Activated CD4-positive, CD25-positive, alpha-beta regulatory T cell treated with anti-CD3 and anti-CD28 coated beads, Interleukin-2, amount 50 U/mL, for 16 hours (primary cell): ENCODE data around the gene PSMB7.

ENCODE experiments used
- DNase-seq: peaks from one replicate; pipeline ENCODE4 v3.0.0-alpha.2; 2020; ENCODE audit warnings: low read depth, low spot score

PSMB7 gene

GRCh38 chr9:124384210-124384609 is 31.0 kb downstream of the PSMB7 start:
- no peak for DNase-seq

DNA sequence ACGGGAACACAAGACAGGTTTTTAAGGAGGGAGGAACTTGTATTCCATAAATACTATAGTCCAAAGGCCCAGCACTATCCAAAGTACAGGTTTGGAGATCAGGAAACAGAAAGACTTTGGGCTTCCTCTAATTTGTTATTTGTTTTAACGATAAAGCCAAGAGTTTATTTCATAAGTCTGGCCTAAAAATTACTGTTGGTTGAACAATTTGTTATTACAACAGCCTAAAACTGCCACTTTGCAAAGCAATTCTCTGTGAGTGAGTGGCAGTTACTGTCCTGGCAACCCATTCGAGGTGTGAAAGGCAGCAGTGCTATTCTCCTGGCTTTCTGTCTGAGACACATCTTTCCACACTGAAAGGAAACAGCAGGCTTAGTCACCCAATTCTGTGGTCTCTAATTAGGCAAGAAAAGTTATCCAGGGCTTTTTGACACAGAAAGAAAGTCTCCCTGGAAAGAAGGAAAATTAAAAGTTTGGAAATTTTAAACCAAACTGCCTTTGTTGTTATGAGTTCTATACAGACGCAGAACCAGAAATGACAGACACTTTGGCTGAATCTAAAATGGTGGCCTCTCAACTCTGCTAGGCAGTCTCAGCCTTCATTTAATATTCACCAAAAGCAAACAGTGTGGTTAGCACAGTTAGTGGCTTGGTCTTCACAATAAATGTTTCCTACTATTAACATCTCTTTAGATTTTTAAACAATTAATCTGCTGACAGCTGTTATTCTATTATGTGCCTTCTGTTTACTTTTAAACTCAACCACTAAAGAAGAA is 33.9 kb downstream of the PSMB7 start:
- no peak for DNase-seq

DNA sequence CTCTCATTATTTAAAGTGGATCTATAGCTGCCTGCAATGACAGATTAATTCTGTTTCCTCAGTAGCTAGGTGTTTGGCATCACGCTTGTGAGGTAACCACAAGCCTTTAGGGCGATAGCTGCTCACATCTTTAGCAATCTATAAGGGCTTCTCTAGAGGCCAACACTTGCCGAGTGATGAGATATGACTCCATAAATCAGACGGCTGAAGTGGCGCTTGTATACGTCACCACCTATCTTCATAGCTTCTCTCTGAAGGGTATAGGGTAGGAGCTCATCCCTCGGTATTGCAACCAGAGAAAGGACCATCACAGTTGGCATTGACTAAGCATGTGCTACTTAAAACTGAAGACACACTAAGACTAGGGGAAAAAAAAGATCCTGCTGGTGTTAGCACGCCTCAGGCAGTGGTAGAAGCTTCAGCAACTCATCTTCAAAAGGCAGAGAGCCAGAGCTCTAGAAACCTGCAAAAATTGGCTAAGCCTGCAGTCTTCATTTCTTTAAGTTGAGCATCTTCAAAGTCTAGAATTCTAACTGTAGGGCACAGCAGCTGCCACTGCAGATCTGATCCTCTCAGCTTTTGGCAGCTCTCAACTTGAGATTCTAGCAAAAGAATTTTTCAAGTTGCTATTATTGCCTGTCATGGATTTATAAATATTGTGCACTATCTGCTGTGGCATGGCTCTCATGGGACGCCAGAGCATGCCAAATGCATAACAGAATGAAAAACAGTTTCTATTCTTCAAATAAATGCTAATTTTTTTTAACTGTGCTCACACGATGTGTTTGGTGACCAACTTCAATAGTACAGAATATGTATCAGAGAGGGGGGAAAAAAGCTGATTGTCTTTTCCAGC is 37.5 kb downstream of the PSMB7 start:
- DNase-seq: no peak

DNA sequence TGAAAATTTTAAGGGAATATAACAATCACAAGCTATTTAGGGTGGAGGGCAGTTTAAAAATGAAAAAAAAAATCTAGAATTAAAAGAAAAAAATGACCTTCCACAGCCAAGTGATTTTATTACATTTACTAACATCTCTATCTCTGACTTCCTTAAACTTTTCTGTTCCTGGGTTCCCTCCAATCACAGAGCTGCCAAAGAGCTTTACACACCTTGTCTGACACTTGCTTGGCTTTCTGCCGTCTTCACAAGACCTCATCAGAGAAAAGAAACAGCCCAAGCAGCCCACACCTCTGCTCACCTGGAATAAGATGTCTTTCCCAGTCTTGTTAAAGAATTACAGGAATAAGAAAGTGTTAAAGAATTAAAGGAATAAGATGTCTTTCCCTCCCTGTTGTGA is 38.9 kb downstream of the PSMB7 start:
- DNase-seq: no peak

DNA sequence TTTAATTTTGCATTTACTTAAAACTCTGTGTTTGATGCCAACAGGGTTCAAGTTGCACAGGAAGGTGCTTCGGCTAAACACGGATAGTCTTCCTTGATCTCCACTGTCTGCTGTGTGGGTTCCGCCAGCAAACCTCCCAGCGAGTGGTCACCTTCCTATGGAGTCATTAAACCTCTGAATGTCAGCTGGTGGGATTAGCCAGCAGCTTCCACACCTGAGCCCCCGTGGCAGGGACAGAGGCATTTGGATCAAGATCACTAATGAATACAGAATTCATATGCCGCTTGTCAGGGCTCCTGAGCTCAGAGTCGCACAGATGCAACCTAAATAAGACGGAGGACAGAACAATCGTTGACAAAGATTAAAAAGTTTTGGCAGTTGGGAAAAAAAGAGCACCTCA is 39.5 kb downstream of the PSMB7 start:
- DNase-seq: no peak

DNA sequence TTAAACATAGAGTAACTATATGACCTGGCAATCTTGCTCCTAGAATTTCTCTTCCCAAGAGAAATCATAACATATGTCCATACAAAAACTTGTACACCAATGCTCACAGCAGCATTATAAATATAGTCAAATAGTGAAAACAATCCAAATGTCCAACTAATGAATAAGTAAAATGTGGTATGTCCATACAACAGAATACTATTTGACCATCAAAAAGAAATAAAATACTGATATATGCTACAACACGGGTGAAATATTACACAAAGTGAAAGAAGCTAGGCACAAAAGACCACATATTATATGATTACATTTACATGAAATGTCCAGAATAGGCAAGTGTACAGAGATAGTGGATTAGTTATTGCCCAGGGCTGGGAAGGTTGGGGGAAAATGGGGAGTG is 41.4 kb downstream of the PSMB7 start:
- no peak for DNase-seq

DNA sequence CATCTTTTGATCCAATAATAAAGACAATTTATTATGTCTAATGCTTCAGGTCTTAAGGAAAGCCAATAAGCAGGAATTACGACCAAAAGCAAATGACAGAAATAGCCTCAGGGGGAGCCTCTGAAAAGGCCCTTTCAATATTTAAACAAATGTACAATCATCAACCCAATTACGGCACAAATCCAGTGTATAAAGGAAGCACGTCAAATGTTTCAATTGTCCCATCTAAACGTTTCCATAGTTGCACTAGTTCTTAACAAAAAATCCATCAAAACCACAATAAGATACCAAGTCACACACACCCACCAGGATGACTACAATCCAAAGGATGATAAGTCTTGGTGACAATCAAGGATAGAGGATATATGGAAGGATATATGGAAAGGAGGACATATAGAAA is 41.9 kb downstream of the PSMB7 start:
- DNase-seq: no peak

GRCh38 chr9:124372038-124372437 is 43.2 kb downstream of the PSMB7 start:
- DNase-seq: no peak

- no peak for DNase-seq
These were observed 44.2 kb downstream of the PSMB7 start for GRCh38 chr9:124370896-124371582.

DNA sequence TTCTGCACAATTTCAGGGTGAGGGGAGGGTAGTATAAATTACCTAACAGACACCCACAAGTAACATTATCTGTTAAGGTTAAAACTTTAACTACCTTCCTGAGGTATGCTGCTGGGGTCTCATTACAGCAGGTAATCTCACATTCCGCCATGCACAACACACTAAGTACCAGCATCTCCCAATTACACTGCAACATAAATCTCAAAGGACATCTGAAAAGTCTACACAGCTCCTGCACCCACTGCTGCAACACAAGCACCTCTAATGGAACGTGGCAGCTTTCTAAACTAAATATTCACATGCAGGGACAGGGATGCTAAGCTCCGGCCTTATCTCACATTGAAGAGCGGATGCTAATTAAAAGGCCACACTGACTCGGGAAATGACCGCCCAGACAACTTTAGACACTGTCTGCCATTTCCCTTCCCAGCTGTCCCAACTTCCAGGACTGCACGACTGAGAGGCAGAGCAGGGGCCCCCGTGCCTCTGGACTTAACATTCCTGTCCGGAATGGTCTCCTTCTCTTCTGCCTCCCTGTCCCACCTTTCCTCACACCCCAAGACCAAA is 45.9 kb downstream of the PSMB7 start:
- DNase-seq: no peak

- no peak for DNase-seq
These were observed 46.5 kb downstream of the PSMB7 start for GRCh38 chr9:124368692-124369091.

DNA sequence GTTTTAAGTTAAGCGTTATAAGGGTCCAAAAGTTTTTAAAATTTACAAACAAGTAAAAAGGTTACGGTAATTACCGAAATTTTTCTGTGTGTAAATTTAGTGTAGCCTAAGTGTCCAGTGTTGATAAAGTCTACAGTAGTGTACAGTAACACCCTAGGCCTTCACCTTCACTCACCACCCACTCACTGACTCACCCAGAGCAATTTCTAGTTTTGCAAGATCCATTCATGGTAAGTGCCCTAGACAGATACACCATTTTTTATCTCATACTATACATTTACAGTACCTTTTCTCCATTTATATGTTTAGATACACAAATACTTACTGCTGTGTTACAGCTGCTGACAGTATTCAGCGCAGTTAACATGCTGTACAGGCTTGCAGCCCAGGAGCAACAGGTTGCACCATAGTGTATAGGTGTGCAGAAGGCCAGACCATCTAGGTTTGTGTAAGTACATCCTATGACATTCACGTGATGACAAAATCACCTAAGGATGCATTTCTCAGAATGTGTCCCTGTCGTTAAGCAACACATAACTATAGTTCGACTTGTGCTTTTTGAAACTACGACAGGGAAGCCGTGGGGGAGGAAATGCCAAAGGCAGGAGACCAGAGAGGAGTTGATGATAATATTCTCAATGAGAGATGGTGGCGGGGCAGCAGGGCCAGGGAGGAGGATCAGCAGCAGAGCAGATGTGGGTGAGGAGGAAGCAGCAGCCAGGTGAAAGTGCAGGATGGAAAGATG is 48.6 kb downstream of the PSMB7 start:
- no peak for DNase-seq

GRCh38 chr9:124365036-124365435 is 50.2 kb downstream of the PSMB7 start:
- DNase-seq: no peak

- no peak for DNase-seq
These were observed 51.1 kb downstream of the PSMB7 start for GRCh38 chr9:124364141-124364540.

DNA sequence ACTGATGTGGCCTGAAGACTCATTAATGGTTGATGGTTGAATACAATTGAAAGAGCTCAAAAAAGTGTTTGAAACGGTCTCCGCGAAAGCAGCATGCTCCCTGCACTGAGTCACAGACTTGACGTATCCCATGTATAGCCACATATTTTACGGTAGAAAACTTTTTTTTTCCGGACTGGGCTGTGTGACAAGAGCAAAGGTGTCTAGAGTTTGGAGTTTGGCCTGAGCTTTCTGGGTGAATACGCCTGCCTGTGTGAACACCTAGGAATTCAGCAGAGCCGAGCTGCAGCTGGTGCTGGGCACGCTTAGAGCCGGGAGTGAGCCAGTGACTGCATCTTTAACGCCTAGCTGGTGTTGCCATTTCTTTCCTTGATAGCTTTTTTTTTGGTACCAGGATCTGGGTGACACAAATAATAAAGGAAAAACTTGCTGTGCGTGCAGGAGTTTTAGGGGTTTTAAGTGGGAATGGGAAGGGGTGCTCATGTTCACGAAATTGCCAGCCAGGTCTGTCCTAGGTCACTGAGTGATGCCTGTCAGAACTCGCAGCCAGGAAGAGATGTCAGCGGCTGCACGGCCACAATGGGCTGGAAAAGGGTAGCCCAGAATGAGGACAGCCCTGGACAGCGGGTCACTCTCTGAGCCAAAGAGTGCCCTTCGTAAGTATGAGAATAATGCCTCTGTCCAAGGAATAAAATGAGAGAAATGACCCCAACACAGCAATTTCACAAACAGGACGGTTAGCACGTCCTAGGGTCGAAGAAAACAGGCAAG is 51.7 kb downstream of the PSMB7 start:
- DNase-seq: no peak

GRCh38 chr9:124361128-124361527 is 54.1 kb downstream of the PSMB7 start:
- DNase-seq: no peak

- no peak for DNase-seq
These were observed 55.2 kb downstream of the PSMB7 start for GRCh38 chr9:124359855-124360678.

DNA sequence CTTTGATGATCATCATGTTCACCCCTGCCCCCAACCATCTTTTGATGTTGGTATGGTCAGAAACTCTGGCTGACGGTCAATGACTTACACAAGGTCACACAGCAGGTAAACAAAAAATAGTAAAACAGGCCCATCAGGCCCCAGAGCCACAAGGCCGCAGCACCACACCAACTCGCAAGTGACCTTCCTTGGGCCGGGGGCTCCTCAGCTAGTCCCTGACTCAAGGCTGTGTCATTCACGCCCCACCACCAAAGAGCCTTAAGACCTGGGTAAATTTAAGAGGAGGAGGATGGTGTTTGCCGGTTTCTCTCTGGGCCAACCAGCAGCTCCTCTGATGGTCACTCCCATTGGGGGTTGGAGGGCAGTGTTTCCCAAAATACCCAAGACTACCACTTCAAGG is 55.8 kb downstream of the PSMB7 start:
- no peak for DNase-seq

DNA sequence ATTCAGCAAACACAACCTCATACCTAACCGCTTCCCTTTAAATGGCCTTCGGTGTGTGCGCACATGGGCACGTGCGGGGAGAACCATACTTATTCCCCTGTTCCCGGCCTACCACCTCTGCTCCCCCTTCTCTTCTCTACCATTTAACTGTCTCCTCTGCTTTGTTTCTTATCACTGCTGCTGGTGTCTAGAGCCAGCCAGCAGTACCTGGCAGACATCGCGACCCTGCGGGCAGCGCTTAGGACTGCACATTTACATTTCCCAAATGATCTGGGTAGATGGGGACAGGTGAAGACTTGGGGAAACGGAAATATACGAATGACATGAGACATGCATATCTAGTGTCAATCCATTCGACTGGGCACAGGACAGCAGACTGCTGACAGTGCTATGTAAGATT is 56.6 kb downstream of the PSMB7 start:
- no peak for DNase-seq
